Heart left ventricle (tissue), 13 donors: Measurements from ENCODE around the gene SLC38A7.

Source experiments
- CTCF ChIP-seq, 12 donors: fragments of 200-600 bp; sonication (generic) in 4 of 12; IDR thresholded peaks; one replicate each; pipeline versions ENCODE4 v1.5.0 to v1.8.0; 2018 to 2022; ENCODE audit warnings: antibody characterized with exemption in 12 of 12, mild to moderate bottlenecking in 5 of 12
- POLR2A ChIP-seq, 2 donors: fragments of 450-650 bp; IDR thresholded peaks; one replicate each; pipeline ENCODE4 v1.6.1; 2017; ENCODE audit warnings: antibody characterized with exemption in 2 of 2, mild to moderate bottlenecking in 2 of 2, moderate library complexity in 2 of 2
- donor health status: ischemic (EF 13 %, LVEDD 7.1; RV severe dilation, severe dysfunction).
- donor health status: DM: no; HTN: yes; CAD: no.
- donor health status: DM: no; HTN: no; CAD: no.
- donor health status: ischemic (EF 25% LVEDD 6.9; RV normal size, moderate dysfunction).
- donor health status: ischemic (EF 25% LVEDD 5.7; RV mildly dilated, moderate dysfunction).
- donor health status: ischemic (EF 35%, LVEDD 5.7; RV mildly dilated, moderate dysfunction).
- donor health status: nonischemic (EF 11% LVEDD 7.7; RV severe dilation, severe dysfunction).
- donor health status: DM: yes; HTN: yes; CAD: no.
- donor health status: PGD.
- donor health status: ischemic (EF 29% LVEDD 5.4; RV normal size, mild dysfunction).
- donor health status: nonischemic (EF 23%, LVEDD 6.1; RV moderate dilation, normal function).

- TF ChIP-seq CTCF (IDR thresholded peaks at IDR 0.05) = no peak
- no peak for TF ChIP-seq POLR2A (IDR thresholded peaks at IDR 0.05)
Measured at GRCh38 chr16:58733248-58733670, 48.7 kb upstream of the SLC38A7 start.
